Measurements from ENCODE around the gene MSN.
"Not testable (repeated sequence)": the region's sequence is repeated elsewhere in the genome, so short reads cannot be mapped to it uniquely, and the experiment has no call there.

Gene MSN

DNA sequence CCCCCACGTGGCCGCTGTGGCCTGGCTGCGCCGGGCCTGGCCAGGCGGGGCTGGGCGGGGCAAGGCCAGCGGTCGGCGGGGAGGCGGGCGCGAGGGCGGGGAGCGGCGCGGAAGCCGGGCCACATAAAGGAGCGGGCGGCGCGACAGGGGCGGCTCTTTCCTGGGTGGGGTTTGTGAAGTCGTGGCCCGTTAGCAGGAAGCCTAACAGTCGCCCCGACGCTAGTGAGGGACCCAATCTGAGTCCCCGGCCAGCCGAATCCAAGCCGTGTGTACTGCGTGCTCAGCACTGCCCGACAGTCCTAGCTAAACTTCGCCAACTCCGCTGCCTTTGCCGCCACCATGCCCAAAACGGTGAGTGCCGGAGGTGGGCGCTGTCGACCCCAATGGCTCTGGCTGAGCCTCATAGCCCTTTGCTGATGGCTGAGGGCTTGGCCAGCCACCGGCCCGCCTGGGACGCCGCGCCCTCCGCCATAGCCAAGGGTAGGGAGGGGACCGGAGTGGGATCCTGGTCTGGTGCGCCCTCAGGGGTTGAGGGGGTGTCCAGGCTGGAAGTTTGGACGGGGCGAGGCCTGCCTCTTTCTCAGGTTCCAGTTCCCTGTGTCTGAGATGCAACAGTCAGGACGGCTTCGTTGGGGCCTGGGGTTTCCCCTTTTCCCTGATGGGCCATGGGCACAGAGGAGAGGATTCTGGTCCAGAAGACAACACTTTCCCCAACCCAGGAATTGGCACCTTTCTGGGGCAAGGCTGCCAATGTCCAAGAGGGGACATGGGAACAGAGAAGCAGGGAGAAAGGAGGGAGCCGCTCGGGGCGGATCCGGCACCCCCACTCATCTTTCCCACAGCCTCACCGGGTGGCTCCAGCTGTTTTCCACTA is at the start of gene MSN:
Gene MSN (plus strand): TSS at position 152 of the 874 bp plus-strand sequence. CDS start 188 bp downstream, at position 340.
- in situ Hi-C loops (cut with MboI; ENCODE audit: low sequenced_read_pairs): no loop called here

DNA sequence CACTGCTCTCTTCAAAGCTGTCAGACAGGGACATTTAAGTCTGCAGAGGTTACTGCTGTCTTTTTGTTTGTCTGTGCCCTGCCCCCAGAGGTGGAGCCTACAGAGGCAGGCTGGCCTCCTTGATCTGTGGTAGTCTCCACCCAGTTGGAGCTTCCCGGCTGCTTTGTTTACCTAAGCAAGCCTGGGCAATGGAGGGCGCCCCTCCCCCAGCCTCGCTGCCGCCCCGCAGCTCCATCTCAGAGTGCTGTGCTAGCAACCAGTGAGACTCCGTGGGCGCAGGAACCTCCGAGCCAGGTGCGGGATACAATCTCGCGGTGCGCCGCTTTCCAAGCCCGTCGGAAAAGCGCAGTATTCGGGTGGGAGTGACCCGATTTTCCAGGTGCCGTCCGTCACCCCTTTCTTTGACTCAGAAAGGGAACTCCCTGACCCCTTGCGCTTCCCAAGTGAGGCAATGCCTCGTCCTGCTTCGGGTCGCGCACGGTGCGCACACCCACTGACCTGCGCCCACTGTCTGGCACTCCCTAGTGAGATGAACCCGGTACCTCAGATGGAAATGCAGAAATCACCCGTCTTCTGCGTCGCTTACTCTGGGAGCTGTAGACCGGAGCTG is 47.3 kb upstream of the MSN start:
- in situ Hi-C loops (cut with MboI; ENCODE audit: low sequenced_read_pairs): not testable (repeated sequence)

DNA sequence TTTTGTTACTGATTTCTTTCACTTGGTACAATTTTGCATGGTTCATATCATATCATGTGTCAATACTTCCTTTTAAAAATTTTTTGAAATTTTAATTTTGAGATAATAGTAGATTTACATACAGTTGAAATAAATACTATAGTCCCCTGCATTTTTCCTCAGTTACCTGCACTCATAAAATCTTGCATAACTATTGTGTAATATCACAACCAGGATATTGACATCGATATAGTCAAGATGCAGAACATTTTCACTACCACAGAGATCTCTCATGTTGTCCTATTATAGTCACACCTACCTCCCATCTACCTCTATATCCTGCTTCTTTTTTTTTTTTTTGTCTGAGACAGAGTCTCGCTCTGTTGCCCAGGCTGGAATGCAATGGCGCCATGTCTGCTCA is 36.7 kb upstream of the MSN start:
- in situ Hi-C loops (cut with MboI; ENCODE audit: low sequenced_read_pairs): no loop called here

DNA sequence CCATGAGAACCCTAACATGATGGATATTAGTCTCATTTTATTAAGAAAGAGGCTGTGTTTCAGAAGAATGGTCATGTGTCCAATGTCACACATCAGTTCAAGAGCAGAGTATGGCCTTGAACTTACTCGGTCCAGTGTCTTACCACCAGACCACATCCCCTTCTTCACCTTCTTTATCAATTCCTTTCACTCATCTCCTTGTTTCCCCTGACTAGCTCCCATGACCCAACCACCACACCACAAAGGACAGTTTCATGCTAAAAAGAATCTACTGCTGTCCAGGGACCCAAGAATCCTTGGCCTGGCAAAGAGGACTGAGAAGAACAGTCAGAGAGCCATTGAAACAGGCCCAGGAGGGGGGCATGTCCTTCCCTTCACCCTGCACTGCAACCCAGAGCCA is 33.6 kb upstream of the MSN start:
- in situ Hi-C loops (cut with MboI; ENCODE audit: low sequenced_read_pairs): no loop called here

DNA sequence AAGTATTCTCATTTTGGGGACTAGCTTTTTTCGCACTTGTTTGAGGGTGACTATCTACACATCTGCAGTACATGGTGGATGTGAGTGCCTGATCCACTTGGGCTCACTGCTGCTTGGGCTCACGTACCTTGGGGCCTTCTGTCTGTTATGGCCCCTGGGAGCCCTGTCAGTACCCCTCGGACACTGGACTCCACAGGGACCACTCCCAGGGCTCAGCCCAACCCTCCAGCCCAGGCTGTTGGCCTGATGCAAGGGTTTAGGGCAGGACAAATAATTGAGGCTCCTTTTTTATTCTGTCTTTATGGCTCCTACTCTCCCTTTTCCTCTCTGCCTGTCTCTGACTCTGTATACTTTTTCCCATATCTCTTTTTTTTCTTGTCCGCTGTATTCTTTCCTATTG is 32.7 kb upstream of the MSN start:
- in situ Hi-C loops (cut with MboI; ENCODE audit: low sequenced_read_pairs): no loop called here

DNA sequence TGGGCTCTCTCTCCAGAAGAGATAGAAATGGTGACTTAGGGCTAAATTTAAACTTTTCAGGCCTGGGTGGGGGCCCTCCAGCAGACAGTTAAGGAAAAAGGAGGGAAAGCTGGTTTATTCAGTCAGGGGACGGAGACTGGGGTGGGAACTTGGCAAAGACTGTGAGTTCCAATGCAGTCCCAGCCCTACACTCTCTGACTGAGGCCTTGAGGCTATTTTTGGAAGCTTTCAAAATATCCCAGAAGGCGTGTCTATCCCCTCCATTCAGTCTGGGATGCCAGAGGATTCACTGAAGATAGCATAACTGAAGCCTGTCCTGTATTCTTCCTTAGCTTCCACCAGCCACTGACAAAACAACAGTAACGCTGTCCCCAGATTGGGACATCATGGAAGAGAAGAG is 32.1 kb upstream of the MSN start:
- in situ Hi-C loops (cut with MboI; ENCODE audit: low sequenced_read_pairs): no loop called here

DNA sequence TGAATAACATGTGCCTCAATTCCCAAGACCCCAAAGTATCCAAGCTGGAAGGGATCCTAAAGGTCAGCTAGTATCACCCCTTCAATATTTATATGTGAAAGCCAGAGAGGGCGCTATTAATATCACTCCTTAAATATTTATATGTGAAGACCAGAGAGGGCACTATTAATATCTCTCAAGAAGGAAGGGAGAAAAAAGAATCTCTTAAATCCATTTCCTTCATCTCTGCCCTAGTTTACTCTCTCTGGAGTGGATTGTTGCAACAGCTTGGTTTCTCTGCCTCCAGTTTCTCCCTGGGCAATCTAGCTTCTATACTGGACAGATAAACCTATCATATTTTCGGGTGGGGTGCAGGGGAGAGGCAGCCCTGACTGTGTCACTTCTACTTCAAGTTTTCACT is 31.6 kb upstream of the MSN start:
- in situ Hi-C loops (cut with MboI; ENCODE audit: low sequenced_read_pairs): no loop called here

DNA sequence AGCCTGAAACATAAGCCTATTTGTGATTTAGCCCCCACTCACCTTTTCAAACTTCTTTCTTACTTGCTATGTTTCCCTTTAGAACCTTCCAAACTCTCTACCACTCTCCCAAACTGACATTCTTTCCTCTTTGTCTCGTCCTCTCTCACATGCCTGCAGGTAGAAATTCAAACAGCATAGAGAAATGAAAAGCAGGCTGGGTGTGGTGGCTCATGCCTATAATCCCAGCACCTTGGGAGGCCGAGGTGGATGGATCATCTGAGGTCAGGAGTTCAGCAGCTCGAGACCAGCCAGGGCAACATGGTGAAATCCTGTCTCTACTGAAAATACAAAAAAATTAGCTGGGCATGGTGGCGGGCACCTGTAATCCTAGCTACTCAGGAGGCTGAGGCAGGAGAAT is 31.2 kb upstream of the MSN start:
- in situ Hi-C loops (cut with MboI; ENCODE audit: low sequenced_read_pairs): not testable (repeated sequence)

DNA sequence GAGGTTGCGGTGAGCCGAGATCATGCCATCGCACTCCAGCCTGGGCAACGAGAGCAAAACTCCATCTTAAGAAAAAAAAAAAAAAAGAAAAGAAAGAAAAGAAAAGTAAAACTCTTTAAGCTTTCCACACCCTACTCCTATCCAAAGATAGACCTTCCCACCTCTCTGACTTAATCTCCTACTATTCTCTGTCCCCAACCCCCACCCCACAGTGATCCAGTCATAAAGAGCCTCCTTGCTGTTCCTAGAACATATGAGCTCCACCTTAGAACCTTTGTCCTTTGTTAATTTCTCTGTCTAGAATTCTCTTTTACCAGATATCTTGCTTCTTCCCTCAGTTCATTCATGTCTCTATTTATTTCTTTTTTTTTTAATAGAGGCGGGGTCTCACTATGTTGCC is 30.1 kb upstream of the MSN start:
- in situ Hi-C loops (cut with MboI; ENCODE audit: low sequenced_read_pairs): no loop called here

DNA sequence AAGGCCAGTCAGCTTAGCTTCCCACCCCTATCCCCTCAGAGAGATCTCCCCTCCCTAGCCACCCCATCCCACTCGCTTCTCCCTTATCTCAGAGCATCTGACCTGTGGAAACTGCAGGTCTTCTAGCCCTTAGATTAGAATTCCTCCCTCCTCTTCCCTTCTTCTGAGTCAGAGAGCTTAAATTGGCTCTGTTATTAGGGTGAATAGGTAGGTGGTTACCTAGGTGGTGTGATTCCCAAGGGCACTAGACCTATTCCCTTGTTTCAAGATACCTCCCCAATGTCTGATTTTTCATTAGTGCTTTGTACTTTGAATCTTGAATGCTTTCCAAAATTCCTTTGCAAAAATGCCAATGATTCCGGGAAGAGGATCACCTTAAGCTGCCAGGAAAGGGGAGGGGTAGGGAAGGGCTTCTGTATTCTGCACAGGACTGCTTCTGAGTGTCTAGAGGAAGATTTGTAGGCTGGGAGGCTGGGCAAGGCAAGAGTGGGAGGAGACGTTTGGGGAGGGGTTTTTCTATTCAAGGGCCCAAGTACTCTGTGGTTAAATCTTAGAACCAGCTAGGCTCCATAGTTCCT is 24.5 kb upstream of the MSN start:
- in situ Hi-C loops (cut with MboI; ENCODE audit: low sequenced_read_pairs): no loop called here

DNA sequence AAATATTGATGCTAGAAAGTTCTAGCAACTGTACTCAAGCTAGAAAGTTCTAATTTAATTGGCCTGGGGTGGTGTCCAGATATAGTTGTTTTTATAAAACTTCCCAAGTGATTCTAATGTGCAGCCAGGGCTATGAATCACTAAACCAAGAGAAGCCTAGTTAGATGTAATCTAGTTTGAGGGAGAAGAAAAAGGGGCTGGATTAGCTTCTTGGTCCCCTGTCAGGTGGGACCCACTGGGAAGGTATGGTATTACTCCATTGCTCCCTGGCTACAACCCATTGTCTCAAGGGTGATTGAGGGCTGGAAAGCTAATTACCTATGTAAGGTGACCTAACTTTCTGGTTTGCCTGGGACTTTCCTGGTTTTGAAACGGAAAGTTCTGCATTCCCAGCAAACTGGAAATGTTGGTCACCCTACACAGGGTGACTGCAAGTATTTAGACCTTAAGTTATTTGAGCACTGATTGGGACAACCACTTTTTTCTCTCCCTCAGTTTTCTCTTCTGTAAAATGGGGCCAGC is 23.9 kb upstream of the MSN start:
- in situ Hi-C loops (cut with MboI; ENCODE audit: low sequenced_read_pairs): no loop called here

DNA sequence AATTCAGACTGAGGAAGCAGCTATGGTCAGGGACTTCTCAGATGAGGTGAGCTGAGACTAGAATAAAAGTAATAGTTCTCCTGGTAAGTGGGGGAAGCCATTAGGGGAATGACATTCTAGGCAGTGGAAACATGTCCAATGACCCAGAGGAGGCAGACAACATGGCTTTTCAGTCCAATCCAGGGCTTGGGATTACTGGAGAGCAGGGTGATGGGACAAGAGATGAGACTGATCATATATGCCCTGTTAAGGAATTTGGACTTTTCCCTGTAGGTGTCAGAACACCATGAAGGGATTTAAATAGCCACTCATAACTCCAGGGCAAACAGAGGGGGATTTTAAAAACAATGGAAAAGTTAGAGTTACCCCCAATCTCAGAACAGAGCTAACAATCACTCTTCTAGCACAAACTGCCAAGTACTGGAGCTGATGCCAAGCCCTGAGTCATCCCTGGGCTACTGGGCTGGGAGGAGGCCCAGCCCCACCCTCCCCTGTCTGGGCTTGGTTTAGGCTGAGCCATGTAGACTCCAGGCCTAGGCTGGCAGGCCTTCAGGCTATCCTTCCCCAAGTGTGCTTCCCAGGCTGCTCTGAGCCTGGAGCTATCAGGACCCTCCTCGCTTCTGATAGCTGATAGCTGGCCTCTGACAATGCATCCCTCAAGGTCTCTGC is 22.7 kb upstream of the MSN start:
- in situ Hi-C loops (cut with MboI; ENCODE audit: low sequenced_read_pairs): no loop called here

DNA sequence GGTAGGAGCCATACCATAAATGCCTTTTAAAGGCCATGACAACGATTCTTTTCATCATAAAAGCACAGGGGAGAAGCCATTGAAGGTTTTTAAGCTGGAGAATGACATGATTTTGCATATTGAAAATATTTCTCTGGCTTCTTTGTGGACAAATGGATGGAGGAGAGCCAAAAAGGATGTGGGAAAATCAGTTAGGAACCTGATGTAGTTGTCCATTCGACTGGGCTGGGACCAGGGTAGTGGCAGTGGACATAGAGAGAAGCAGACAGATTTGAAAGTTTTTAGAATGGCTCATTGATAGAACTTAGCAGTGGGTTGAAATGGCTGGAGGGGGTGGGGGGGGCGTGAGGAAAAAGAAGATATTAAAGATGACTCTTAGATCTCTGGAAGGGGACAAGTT is 19.7 kb upstream of the MSN start:
- in situ Hi-C loops (cut with MboI; ENCODE audit: low sequenced_read_pairs): no loop called here

DNA sequence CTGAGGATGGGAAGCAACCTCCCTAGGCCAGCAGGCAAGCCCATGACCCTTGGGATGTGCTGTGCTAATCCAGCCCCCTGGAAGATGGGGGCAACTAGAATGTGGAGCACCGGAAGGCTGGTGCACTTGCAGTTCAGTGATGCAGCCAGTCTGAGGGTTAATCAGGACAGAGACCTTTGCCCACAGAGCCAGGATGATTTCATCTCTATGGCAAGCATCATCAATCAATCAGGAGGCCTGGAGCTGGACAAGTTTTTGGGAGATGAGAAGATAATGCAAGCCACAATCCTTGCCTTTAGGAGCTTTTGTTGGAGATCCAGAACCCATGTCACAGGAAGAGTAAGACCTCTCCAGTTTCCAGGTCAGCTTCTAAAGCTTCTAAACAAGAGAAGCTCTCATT is 15.4 kb upstream of the MSN start:
- in situ Hi-C loops (cut with MboI; ENCODE audit: low sequenced_read_pairs): no loop called here

DNA sequence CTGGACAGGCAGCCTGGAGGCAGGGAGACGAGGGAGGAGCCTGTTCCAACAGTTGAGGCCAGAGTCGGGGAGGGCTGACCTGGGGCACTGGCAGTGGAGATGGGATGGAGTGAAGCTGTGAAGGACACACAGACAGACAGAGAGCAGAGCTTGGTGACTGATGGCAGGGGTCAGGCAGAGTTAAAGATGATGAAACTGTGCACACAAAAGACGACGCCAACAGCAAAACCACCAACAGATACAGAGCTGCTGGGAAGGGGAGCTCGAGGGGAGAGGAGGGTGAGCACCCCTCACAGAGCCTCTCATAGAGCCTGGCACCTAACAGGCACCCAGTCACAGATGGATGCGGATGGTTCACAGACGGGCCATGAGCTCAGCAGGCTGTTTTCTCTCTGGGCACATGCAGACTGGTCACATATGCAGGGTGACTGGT is 10.4 kb upstream of the MSN start:
- in situ Hi-C loops (cut with MboI; ENCODE audit: low sequenced_read_pairs): not testable (repeated sequence)

DNA sequence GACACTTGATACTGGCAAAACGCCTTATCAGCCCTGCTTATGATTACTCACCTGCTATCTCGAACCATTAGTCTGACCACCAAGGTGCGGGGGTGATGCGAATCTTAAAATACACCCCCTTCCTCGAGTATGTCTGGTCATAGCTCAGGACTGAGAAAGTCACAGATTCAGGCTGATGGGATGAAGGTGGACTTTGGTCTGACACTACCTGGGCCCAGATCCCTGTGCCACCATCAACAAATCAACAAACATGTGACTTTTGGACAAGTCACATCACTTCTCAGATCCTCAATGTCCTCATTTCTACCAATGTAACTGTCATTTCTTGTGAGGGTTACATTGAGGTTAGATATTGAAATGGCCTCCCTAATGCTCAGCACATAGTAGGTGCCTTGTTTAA is 9.8 kb upstream of the MSN start:
- in situ Hi-C loops (cut with MboI; ENCODE audit: low sequenced_read_pairs): no loop called here

DNA sequence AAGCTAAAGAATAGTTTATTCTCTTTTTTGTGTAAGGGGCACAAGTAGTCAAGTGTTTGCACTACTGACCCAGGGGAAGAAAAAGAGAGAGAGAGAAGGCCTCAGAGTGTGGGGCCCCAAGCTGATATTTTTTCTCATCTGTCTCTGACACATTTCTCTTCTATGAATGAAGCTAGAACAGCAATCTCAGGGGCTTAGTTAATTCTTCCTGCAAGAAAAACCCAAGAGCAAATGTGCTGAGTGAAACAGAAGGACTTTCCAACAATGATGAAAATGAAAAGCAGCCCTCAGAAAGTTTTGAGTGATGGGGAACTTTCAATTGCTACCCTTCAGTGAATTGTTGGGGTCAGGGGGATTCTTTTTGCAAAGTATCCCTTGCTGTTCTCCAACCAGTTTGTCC is 9.2 kb upstream of the MSN start:
- in situ Hi-C loops (cut with MboI; ENCODE audit: low sequenced_read_pairs): no loop called here

DNA sequence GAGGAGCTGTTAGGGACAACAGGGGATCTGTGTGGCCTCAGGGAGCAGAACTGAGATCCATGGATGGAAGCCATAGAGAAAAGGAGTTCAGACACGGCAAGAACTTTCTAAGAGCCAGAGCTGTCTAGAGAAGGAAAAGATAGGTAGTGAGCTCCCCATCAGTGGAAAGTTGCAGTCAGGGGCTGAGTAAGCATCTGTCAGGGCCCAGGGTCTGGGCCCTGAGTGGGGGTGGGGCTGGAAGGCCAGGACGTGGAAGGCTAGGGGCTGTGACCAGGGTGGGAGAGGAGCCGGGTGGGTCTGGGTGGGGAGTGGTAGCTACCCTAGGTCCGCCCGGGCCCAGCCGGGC is 324 bp upstream of the MSN start:
- in situ Hi-C loops (cut with MboI; ENCODE audit: low sequenced_read_pairs): no loop called here

DNA sequence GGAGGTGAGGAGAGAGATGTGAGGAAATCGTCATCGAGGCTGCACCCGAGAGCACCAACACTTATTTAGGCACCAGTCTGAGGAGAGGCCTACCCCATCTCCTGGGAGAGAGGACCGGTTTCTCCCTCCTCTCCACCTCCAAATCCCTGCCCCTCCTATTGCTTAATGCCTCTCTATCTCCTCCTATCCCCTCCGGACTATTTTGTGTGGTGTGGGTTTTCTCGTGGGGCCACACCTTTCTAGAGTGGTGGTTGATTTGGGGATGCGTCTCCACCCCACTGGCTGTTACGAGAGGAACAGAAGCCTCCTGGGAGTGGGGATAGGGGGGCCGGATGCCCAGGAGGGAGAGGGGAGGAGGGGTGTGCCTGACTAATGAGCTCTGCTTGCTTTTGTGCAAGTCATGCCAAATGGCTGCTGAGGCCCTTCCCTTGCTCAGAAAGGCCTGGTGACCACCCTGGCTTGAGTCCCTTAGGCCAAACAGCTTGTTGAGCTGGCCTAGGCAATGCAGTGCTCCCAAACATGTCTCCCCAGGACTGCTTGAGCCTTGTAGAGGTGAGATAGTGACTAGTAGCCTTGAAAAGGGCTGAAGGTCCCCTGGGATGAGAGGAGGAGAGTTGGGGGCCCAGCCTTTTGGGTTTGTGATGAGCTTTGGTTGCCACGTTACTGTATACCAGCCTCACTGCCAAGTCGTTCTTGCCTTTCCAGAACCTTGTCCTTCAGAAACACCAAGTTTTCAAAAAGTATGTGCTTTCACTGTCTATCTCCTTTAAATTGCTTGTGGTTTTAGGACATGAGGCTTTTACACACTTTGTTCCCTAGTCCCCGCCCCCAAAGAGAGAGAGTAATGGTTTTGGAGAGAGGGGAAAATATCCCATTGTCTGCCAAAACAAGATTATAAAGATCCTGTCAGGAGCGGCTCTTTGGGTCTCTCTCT is 1.2 kb downstream of the MSN start:
- in situ Hi-C loops (cut with MboI; ENCODE audit: low sequenced_read_pairs): no loop called here

DNA sequence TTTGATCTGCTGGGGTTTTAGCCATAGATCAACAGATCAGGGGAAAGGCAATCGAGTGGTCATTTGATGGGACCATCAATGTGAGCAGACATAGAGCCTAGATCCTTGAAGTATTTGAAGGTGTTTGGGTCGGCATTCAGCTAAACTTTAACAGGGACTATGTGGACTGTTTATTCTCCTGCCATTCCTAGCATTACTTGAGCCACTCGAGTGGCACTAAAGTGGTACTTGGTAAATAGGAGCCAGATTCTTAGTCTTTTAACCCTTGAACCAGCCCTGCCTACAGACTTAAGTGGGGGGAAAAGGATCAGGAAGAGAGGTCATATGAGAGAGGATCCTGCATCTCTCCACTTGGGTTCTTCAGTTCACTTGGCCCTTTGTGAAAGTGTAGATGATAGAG is 3.8 kb downstream of the MSN start:
- in situ Hi-C loops (cut with MboI; ENCODE audit: low sequenced_read_pairs): no loop called here
